GM12878 (cell line): ENCODE data around the gene ZNF467. TPM values are rescaled to one million over a fixed set of nuclear protein-coding genes. Genes with fewer than 3 reads are reported as not detected.

Source experiments
- ATAC-seq: fragments of 200-7000 bp; cut with Tn5 transposase; 3 replicates; pipeline ENCODE4 v1.9.1; 2020; ENCODE audit warnings: mild to moderate bottlenecking, moderate library complexity
- BruUV-seq: library from RNA; stranded (reverse); fragments of 400-500 nt; replicated peaks from 2 replicates; lab custom pipeline; 2021; lab: Mats Ljungman, UMichigan
- CTCF ChIA-PET: fragments of 300-600 bp; sonication (Branson Sonifier 250); formaldehyde crosslinking; extraction: SDS; loops from one replicate; lab custom pipeline; 2021; ENCODE audit warnings: inconsistent platforms; lab: Yijun Ruan, JAX
- POLR2A ChIA-PET: fragments of 350-600 bp; formaldehyde crosslinking; extraction: SDS; loops from one replicate; lab custom pipeline; 2021; ENCODE audit warnings: inconsistent platforms; lab: Charles Lee
- RAD21 ChIA-PET: fragments of 300-600 bp; sonication (Branson Sonifier 250); formaldehyde crosslinking; loops from one replicate; lab custom pipeline; 2023; ENCODE audit warnings: antibody characterized with exemption; ENCODE audit not compliant: unreplicated experiment; lab: Charles Lee
- SMC1A ChIA-PET: fragments of 300-600 bp; sonication (Branson Sonifier 250); formaldehyde crosslinking; loops from one replicate; lab custom pipeline; 2023; ENCODE audit not compliant: unreplicated experiment, uncharacterized antibody; lab: Charles Lee
- DNase-seq: peaks from one replicate; pipeline ENCODE4 v3.0.0-alpha.2; 2011; ENCODE audit warnings: low read depth, low spot score
- FAIRE-seq: peaks from 3 replicates; lab custom pipeline; 2011; peaks lifted over from hg19 to GRCh38; lab: Jason Lieb, UNC
- H2AFZ ChIP-seq: 2 replicates; pipeline ENCODE4 v1.6.0; 2011; ENCODE audit warnings: low read depth, low read length, control low read depth; ENCODE audit not compliant: control insufficient read depth
- H3K27ac ChIP-seq: 2 replicates; pipeline ENCODE4 v1.5.1; 2011; ENCODE audit warnings: control low read depth; ENCODE audit not compliant: control insufficient read depth, insufficient read depth
- H3K27me3 ChIP-seq, 2 experiments: replicated peaks in 1 of 2; 2 replicates each; pipeline versions ENCODE4 v1.6.0 to v1.6.1; 2011; ENCODE audit warnings: low read length in 1 of 2; ENCODE audit not compliant: control insufficient read depth in 2 of 2, insufficient read depth in 2 of 2
- H3K36me3 ChIP-seq, 2 experiments: 2 replicates each; pipeline ENCODE4 v1.5.1; 2011; ENCODE audit warnings: low read length in 1 of 2; ENCODE audit not compliant: control insufficient read depth in 2 of 2, insufficient read depth in 2 of 2
- H3K4me1 ChIP-seq: 2 replicates; pipeline ENCODE4 v1.6.1; 2011; ENCODE audit warnings: mild to moderate bottlenecking, low read length, moderate library complexity, mixed read lengths; ENCODE audit not compliant: control insufficient read depth, insufficient read depth
- H3K4me2 ChIP-seq: 2 replicates; pipeline ENCODE4 v1.6.0; 2011; ENCODE audit warnings: control low read depth; ENCODE audit not compliant: control insufficient read depth, insufficient read depth
- H3K4me3 ChIP-seq: fragments of 200-600 bp; sonication (generic); 2 replicates; pipeline ENCODE4 v1.5.1; 2016
- H3K79me2 ChIP-seq: 2 replicates; pipeline ENCODE4 v1.6.0; 2011; ENCODE audit warnings: low read length; ENCODE audit not compliant: control insufficient read depth, insufficient read depth
- H3K9ac ChIP-seq: 2 replicates; pipeline ENCODE4 v1.8.0; 2011; ENCODE audit warnings: low read length, control low read depth, mixed read lengths; ENCODE audit not compliant: control insufficient read depth, insufficient read depth
- H3K9me3 ChIP-seq: replicated peaks from 3 replicates; pipeline ENCODE4 v1.5.1; 2011; ENCODE audit warnings: mild to moderate bottlenecking, low read length; ENCODE audit not compliant: control insufficient read depth, insufficient read depth
- H4K20me1 ChIP-seq: 2 replicates; pipeline ENCODE4 v1.6.0; 2011; ENCODE audit not compliant: control insufficient read depth, insufficient read depth
- CBFB ChIP-seq: IDR thresholded peaks from 2 replicates; pipeline ENCODE4 v1.6.1; 2016; ENCODE audit warnings: antibody characterized with exemption, low read depth
- CHD4 ChIP-seq: fragments of 200-600 bp; sonication (generic); IDR thresholded peaks from 2 replicates; pipeline ENCODE4 v1.6.1; 2016; ENCODE audit warnings: mild to moderate bottlenecking
- CREM ChIP-seq: IDR thresholded peaks from 2 replicates; pipeline ENCODE4 v1.6.1; 2014; ENCODE audit warnings: antibody characterized with exemption, low read depth
- FOS ChIP-seq: IDR thresholded peaks from 3 replicates; pipeline ENCODE4 v1.6.1; 2011; ENCODE audit warnings: borderline replicate concordance; ENCODE audit not compliant: insufficient read length; ENCODE audit errors: extremely low read depth
- HCFC1 ChIP-seq: fragments of 150-350 bp; IDR thresholded peaks from 2 replicates; pipeline ENCODE4 v1.6.1; 2014; ENCODE audit warnings: low read length
- MXI1 ChIP-seq: fragments of 150-350 bp; IDR thresholded peaks from 2 replicates; pipeline ENCODE4 v1.6.1; 2011; ENCODE audit warnings: low read depth, mild to moderate bottlenecking, inconsistent platforms, low read length, improper control_type of control experiment
- PAX8 ChIP-seq: fragments of 450-650 bp; IDR thresholded peaks from 2 replicates; pipeline ENCODE4 v1.6.1; 2017; ENCODE audit warnings: mild to moderate bottlenecking, moderate library complexity
- POLR2AphosphoS5 ChIP-seq: IDR thresholded peaks from 2 replicates; pipeline ENCODE4 v1.6.1; 2011; ENCODE audit warnings: mild to moderate bottlenecking, low read length, inconsistent platforms
- RUNX3 ChIP-seq: IDR thresholded peaks from 2 replicates; pipeline ENCODE4 v1.6.1; 2012; ENCODE audit warnings: low read length, inconsistent platforms
- SRF ChIP-seq, 2 experiments: IDR thresholded peaks; 2 replicates each; pipeline ENCODE4 v1.6.1; 2011; ENCODE audit warnings: low read depth in 2 of 2, low read length in 2 of 2, mild to moderate bottlenecking in 1 of 2, moderate library complexity in 1 of 2
- STAT1 ChIP-seq: fragments of 450-650 bp; conservative IDR thresholded peaks from 2 replicates; pipeline ENCODE4 v1.6.1; 2014; ENCODE audit warnings: antibody characterized with exemption, mild to moderate bottlenecking
- TCF12 ChIP-seq: IDR thresholded peaks from 2 replicates; pipeline ENCODE4 v1.6.1; 2011; ENCODE audit warnings: low read depth, mild to moderate bottlenecking, low read length
- TCF3 ChIP-seq: IDR thresholded peaks from 2 replicates; pipeline ENCODE4 v1.6.1; 2012; ENCODE audit warnings: low read depth, mild to moderate bottlenecking, low read length, borderline replicate concordance; ENCODE audit not compliant: insufficient read depth
- ZNF24 ChIP-seq: fragments of 450-650 bp; IDR thresholded peaks from 2 replicates; pipeline ENCODE4 v1.6.1; 2017; ENCODE audit warnings: antibody characterized with exemption, mild to moderate bottlenecking
- WGBS: methylation state at CpG from one replicate; pipeline ENCODE4 v1.1.6; 2016; ENCODE audit warnings: low lambda C conversion rate; ENCODE audit not compliant: insufficient replicate concordance, insufficient coverage; ENCODE audit errors: missing lambda C conversion rate; 5-methylcytosine and 5-hydroxymethylcytosine counted together
- in situ Hi-C: fragments of 300-500 bp; cut with MboI; formaldehyde crosslinking; loops from 9 replicates; pipeline ENCODE4 v1.14.3; 2018; ENCODE audit warnings: mixed read lengths
- intact Hi-C: fragments of 100-400 bp; cut with micrococcal nuclease; formaldehyde crosslinking; loops from one replicate; pipeline ENCODE4 v1.14.2; 2022; ENCODE audit not compliant: unreplicated experiment
- polyA plus RNA-seq, 11 experiments: library from polyadenylated mRNA; depleted of rRNA in 4 of 11; unstranded in 6 of 11; stranded (reverse) in 5 of 11; fragments of >200 nt; fragmentation: Nextera tagmentation in 4 of 11; fragmentation: Illumina TruSeq in 1 of 11; extraction: Ambion mirVana in 4 of 11; extraction: Trizol in 1 of 11; gene quantifications; 1 replicate in 1 of 11; 2 replicates in 10 of 11; pipeline versions ENCODE4 v1.2.1 to v1.2.3, GENCODE V29; 2011 to 2016; ENCODE audit warnings: inconsistent platforms in 2 of 11, missing spikeins in 2 of 11, low read depth in 1 of 11
- total RNA-seq, 4 experiments: library from RNA; depleted of rRNA in 3 of 4; stranded (reverse); fragments of >200 nt in 3 of 4; fragmentation: Illumina TruSeq in 1 of 4; extraction: Trizol in 1 of 4; gene quantifications; 2 replicates each; pipeline versions ENCODE4 v1.2.1 to v1.2.3, GENCODE V29; 2013 to 2021

Gene ZNF467
- total and polyA plus RNA-seq, 10 of the 15 experiments (the other 5 are each of a cell fraction or from before 2014, with no cell fraction given): not detected

- CTCF ChIA-PET: no interaction called here
- RAD21 ChIA-PET: no interaction called here
- SMC1A ChIA-PET: no interaction called here
- intact Hi-C loops: loop anchor here (5.0 kb wide), 1 partner anchor 132 kb away; no protein-coding TSS in a partner anchor
- Histone ChIP-seq H3K9ac (no peak overlapping the region), H3K27ac (no peak overlapping the region), H3K4me2 (no peak overlapping the region), H3K27me3 (no peaks in the 10 kb centered on the region; a peak in 2 of 4 replicates), H3K36me3 (no peaks in the 10 kb centered on the region), H2AFZ (no peak overlapping the region), H3K79me2 (no peaks in the 10 kb centered on the region), H3K4me1 (no peaks in the 10 kb centered on the region)
- POLR2A ChIA-PET: no interaction called here
- DNase-seq (no peak), ATAC-seq (no peak), FAIRE-seq (no peak)
- 39% methylated on average over 6 of the region's 6 CpGs for WGBS
- no peak for TF ChIP-seq PAX8
- TF ChIP-seq, all 136 proteins: peak for 0
- H3K9me3 ChIP-seq: no peaks in the 10 kb centered on the region
- H3K4me3 ChIP-seq: no peak overlapping the region
- no peaks in the 10 kb centered on the region for H4K20me1 ChIP-seq
- no TSS peak for BruUV-seq
- in situ Hi-C loops: no loop called here
These were observed 21.3 kb upstream of the ZNF467 start for GRCh38 chr7:149794661-149795060.

- Histone ChIP-seq H3K9me3 (no peaks in the 10 kb centered on the region), H3K27ac (no peak overlapping the region), H3K79me2 (no peaks in the 10 kb centered on the region), H3K4me1 (no peaks in the 10 kb centered on the region), H3K27me3 (peaks cover 0 to 1% of the 10 kb centered on the region in 2 experiments; a peak in 2 of 4 replicates), H2AFZ (no peak overlapping the region), H3K4me2 (no peak overlapping the region)
- SMC1A ChIA-PET: no interaction called here
- ATAC-seq (no peak; the same call in 2 of the 3 replicates), FAIRE-seq (no peak)
- TF ChIP-seq CBFB (no peak), ZNF24 (no peak), STAT1 (no peak), CREM (no peak), HCFC1 (no peak), TCF12 (no peak), POLR2AphosphoS5 (no peak), CHD4 (no peak), TCF3 (no peak), SRF (IDR thresholded peaks at IDR 0.05; ENCODE audit: low read depth in 2 of 2, low read length in 2 of 2) (no peak), RUNX3 (no peak), MXI1 (no peak), FOS (no peak)
- TF ChIP-seq, all 136 proteins: peak for 0
- in situ Hi-C loops: no loop called here
- 41% methylated on average over 10 of the region's 10 CpGs for WGBS
- CTCF ChIA-PET: no interaction called here
- Histone ChIP-seq H3K9ac (no peak overlapping the region), H3K4me3 (no peak overlapping the region), H3K36me3 (no peaks in the 10 kb centered on the region), H4K20me1 (no peaks in the 10 kb centered on the region)
- intact Hi-C loops: no loop called here
- BruUV-seq: no TSS peak
- POLR2A ChIA-PET: no interaction called here
- no peak for DNase-seq
- RAD21 ChIA-PET: no interaction called here
These were observed 19.9 kb upstream of the ZNF467 start for GRCh38 chr7:149793261-149793660.
